ENCODE measurements around the gene CATSPERZ. TPM values are rescaled to one million over a fixed set of nuclear protein-coding genes. Genes with fewer than 3 reads are reported as not detected.

The CATSPERZ gene
- total and polyA plus RNA-seq, 2 of the 13 experiments (the other 11 are each of a cell fraction or from before 2014, with no cell fraction given), result 0.22 to 0.48 TPM

DNA sequence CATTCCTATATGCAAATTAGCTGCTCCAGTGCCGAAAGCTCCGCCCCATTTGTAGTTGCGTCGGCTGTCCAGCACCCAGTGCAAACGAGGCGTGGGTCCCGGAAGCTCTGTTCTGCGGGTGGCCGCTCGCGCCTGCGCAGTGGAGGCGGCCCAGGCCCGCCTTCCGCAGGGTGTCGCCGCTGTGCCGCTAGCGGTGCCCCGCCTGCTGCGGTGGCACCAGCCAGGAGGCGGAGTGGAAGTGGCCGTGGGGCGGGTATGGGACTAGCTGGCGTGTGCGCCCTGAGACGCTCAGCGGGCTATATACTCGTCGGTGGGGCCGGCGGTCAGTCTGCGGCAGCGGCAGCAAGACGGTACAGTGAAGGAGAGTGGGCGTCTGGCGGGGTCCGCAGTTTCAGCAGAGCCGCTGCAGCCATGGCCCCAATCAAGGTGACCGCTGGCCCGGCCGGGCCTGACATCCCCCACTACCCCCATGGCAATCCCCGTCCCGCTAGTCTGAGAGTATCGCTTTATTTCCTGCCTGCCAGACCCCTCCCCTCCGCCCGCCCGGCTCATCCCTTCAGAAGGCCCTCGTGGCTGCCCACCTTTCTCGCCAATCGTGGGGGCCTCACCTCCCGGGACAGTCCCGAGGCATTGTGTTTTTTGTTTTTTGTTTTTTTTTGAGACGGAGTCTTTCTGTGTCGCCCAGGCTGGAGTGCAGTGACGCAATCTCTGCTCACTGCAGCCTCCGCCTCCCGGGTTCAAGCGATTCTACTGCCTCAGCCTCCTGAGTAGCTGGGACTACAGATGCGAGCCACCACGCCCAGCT lies 18.0 kb downstream of the CATSPERZ start, which contains the start of gene PRDX5 (continued):
- TF ChIP-seq LBX2 (CRISPR knock-in tag; IDR thresholded peaks at IDR 0.05; ENCODE audit: borderline replicate concordance), result no peak
- peak; percentile 43; the same call in 1 of the 2 replicates for TF ChIP-seq ZBTB20 (CRISPR knock-in tag; IDR thresholded peaks at IDR 0.05; ENCODE audit: borderline replicate concordance, low read depth)
- no peak for TF ChIP-seq CEBPZ (IDR thresholded peaks at IDR 0.05; ENCODE audit: low read length)
- no peak for TF ChIP-seq ZSCAN22 (CRISPR knock-in tag; IDR thresholded peaks at IDR 0.05)
- TF ChIP-seq CC2D1A (CRISPR knock-in tag; IDR thresholded peaks at IDR 0.05), result no peak
- TF ChIP-seq SALL2 (CRISPR knock-in tag; IDR thresholded peaks at IDR 0.05), result peak; percentile 40; the same call in 1 of the 2 replicates
- TF ChIP-seq FOXK1 (CRISPR knock-in tag; IDR thresholded peaks at IDR 0.05; ENCODE audit: borderline replicate concordance, low read depth), result no peak
- TF ChIP-seq ZNF232 (CRISPR knock-in tag; IDR thresholded peaks at IDR 0.05; ENCODE audit: borderline replicate concordance), result peak; percentile 76; the same call in 1 of the 2 replicates
- no peak for TF ChIP-seq ZNF737 (CRISPR knock-in tag; IDR thresholded peaks at IDR 0.05; ENCODE audit: borderline replicate concordance)
- TF ChIP-seq, protein P1, sequence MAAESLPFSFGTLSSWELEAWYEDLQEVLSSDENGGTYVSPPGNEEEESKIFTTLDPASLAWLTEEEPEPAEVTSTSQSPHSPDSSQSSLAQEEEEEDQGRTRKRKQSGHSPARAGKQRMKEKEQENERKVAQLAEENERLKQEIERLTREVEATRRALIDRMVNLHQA (CRISPR knock-in tag; IDR thresholded peaks at IDR 0.05), result no peak
- TF ChIP-seq, protein P2, sequence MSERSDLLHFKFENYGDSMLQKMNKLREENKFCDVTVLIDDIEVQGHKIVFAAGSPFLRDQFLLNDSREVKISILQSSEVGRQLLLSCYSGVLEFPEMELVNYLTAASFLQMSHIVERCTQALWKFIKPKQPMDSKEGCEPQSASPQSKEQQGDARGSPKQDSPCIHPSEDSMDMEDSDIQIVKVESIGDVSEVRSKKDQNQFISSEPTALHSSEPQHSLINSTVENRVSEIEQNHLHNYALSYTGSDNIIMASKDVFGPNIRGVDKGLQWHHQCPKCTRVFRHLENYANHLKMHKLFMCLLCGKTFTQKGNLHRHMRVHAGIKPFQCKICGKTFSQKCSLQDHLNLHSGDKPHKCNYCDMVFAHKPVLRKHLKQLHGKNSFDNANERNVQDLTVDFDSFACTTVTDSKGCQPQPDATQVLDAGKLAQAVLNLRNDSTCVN (CRISPR knock-in tag; IDR thresholded peaks at IDR 0.05; ENCODE audit: borderline replicate concordance), result peak; percentile 56; the same call in 1 of the 2 replicates
- TF ChIP-seq, protein P3, sequence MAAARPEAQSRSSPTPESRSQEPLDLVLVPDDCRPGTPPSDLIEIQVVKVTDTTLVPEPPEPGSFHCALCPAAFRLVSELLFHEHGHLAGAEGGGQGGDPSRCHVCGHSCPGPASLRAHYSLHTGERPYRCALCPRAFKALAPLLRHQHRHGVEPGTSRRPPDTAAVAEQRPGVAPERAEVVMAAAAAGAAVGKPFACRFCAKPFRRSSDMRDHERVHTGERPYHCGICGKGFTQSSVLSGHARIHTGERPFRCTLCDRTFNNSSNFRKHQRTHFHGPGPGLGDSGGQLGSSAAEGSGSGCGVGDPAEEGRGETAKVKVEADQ (CRISPR knock-in tag; IDR thresholded peaks at IDR 0.05; ENCODE audit: borderline replicate concordance), result no peak

All from HepG2 (cell line).